Fibroblast of mammary gland (primary cell): ENCODE results near the gene WDR53.
"Not testable (repeated sequence)": the region's sequence is repeated elsewhere in the genome, so short reads cannot be mapped to it uniquely, and the experiment has no call there.

Source experiments
- DNase-seq: peaks from one replicate; pipeline ENCODE4 v3.0.0-alpha.2; 2010; ENCODE audit warnings: low read depth
- H3K4me3 ChIP-seq: 2 replicates; pipeline ENCODE4 v1.5.1; 2011; ENCODE audit warnings: low read depth, mild to moderate bottlenecking, low read length, moderate library complexity; ENCODE audit not compliant: control insufficient read depth
- TF ChIP-seq, protein P1 (sequence below): conservative IDR thresholded peaks from 2 replicates; pipeline ENCODE4 v1.5.1; 2011; ENCODE audit warnings: low read depth, low read length, inconsistent platforms; ENCODE audit not compliant: control insufficient read depth, insufficient read depth

WDR53 gene

GRCh38 chr3:196568246-196569002, at the start of gene WDR53, which contains the start of gene FBXO45:
TSS of gene WDR53 (minus strand) at chr3:196568554. CDS start at chr3:196561475, 7,079 bp downstream.
TSS of gene FBXO45 (plus strand) at chr3:196568660. CDS start at chr3:196568985, 325 bp downstream.
- DNase-seq = peak; percentile 92
- TF ChIP-seq, protein P1, sequence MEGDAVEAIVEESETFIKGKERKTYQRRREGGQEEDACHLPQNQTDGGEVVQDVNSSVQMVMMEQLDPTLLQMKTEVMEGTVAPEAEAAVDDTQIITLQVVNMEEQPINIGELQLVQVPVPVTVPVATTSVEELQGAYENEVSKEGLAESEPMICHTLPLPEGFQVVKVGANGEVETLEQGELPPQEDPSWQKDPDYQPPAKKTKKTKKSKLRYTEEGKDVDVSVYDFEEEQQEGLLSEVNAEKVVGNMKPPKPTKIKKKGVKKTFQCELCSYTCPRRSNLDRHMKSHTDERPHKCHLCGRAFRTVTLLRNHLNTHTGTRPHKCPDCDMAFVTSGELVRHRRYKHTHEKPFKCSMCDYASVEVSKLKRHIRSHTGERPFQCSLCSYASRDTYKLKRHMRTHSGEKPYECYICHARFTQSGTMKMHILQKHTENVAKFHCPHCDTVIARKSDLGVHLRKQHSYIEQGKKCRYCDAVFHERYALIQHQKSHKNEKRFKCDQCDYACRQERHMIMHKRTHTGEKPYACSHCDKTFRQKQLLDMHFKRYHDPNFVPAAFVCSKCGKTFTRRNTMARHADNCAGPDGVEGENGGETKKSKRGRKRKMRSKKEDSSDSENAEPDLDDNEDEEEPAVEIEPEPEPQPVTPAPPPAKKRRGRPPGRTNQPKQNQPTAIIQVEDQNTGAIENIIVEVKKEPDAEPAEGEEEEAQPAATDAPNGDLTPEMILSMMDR = no peak
- H3K4me3 ChIP-seq = peak within 1 kb of the TSS; percentile 100

GRCh38 chr3:196617256-196617655, 48.9 kb upstream of the WDR53 start:
- TF ChIP-seq, protein P1 = no peak
- no peak for DNase-seq
- no peak overlapping the region for H3K4me3 ChIP-seq

GRCh38 chr3:196615234-196615633, 46.9 kb upstream of the WDR53 start:
- not testable (repeated sequence) for DNase-seq, H3K4me3 ChIP-seq

DNA sequence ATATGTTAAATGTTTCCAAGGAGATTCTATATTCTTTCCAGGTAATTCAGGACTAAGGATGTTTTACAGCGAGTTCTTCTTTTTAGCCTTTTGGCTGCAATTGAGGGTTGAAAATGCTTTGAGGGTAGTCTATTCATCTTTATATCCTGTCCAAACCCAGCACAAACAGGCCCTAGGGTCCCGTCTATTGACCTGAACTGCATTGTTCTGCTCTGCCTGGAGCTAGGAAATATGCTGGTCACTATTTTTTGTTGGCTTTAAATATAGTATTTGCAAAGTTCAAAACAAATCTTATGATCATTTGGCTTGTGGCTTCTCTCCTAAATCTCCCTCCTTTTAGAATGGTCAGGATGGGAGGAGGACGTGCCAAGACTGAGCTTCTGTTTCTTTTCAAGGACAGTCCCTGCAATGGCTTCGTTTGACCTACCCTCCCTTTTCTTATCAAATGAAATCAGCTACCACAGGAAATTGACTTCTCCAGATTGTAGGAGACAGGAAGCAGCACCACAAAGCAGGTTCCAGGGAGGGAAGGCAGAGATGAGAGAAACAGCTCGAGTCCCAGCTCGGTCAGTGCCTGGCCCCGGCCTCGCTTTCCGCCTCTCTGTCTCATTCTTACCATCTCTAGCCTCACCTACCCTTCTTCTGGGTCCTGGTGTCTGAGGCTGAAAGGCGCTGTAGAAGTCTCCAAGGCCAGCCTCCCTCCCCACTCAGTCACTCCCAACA, 43.6 kb upstream of the WDR53 start:
- H3K4me3 ChIP-seq = no peak overlapping the region
- DNase-seq = no peak
- TF ChIP-seq, protein P1 = no peak

DNA sequence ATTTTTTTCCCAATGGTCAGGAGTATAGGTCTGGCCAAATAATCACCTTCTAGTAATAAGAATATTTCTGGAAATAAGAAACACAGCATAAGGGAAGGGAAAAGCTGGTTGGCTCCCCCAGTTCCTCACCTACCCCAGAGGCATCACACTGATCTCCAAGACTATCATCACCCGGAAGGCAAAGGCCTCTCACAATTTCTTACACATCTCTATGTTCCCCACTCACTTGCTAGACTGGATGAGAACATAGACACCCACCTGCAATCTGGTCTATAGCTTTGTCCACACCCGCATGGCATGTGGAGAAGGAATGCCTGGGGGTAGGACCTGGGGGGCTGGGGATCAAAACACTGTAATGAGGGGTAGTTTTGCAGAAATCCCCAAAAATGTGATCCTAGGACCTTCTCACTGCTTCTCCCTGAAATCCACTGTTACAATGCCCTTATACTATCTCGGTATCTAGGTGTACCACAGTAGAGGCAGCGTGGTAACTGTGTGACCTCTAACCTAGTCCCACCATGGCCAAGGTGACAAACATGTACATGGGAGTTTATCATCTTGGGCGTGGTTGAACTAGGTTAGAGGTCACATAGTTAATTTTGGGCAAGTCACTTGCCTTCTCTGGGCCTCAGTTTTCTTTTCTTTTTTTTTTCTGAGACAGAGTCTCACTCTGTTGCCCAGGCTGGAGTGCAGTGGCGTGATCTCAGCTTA, 41.6 kb upstream of the WDR53 start:
- no peak overlapping the region for H3K4me3 ChIP-seq
- no peak for DNase-seq
- TF ChIP-seq, protein P1 = no peak

DNA sequence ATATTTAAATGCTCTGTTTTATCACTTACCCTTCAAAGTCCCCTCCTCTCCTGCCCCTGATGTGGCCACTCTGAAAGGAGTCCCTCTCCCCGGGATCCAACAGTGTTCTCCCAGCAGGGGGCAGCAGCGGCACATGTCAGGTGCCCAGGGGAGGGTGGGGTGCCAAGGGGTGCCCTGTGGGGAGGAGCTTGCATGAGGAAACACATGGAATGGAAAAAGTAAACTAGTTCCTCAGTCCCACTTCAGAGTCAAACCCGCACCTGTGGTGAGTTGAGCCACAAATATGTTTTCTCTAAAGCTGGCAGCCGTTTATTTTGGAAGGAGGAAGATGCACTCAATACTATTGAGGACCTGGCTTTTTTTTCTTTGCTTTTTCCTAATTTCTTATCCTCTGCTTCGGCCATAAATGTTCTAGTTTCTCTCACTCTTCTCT, 41.0 kb upstream of the WDR53 start:
- peak; percentile 75 for DNase-seq
- H3K4me3 ChIP-seq = no peak overlapping the region
- TF ChIP-seq, protein P1 = peak; percentile 86
